HG02885 (cell line): ENCODE measurements around the gene ARHGAP12.
"Not testable (repeated sequence)": the region's sequence is repeated elsewhere in the genome, so short reads cannot be mapped to it uniquely, and the experiment has no call there.

Experiments used
- ATAC-seq: cut with Tn5 transposase; IDR thresholded peaks from one replicate; pipeline ENCODE4 v1.9.1; 2021; ENCODE audit warnings: mild to moderate bottlenecking; ENCODE audit not compliant: unreplicated experiment, poor library complexity

Gene ARHGAP12

GRCh38 chr10:31774299-31774900 lies 154.2 kb downstream of the ARHGAP12 start:
- ATAC-seq, result no peak

GRCh38 chr10:31773749-31774298 lies 154.8 kb downstream of the ARHGAP12 start:
- no peak for ATAC-seq

GRCh38 chr10:31771331-31771831 lies 157.2 kb downstream of the ARHGAP12 start:
- no peak for ATAC-seq

- ATAC-seq, result peak; percentile 74
Measured at GRCh38 chr10:31770307-31770902, 158.2 kb downstream of the ARHGAP12 start.

DNA sequence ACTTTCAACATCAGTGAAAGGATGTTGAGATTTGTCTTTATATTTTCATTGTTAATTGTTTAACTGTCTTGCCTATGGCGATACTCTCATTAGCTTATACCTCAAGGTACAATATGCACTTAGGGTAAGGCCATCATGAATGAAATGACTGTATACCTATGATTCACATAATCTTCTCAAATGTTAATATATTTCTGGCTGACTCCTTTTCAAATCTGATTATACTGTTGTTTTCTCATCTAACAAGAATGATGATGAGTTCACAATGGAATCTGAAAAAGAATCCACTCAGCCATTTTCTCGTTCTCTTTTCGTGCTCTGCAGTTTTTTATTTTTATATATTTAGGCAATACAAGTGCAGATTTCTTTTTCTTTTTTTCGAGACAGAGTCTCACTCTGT lies 159.1 kb downstream of the ARHGAP12 start:
- ATAC-seq, result no peak

- not testable (repeated sequence) for ATAC-seq
Measured at GRCh38 chr10:31768935-31769334, 159.7 kb downstream of the ARHGAP12 start.

- ATAC-seq, result no peak
Measured at GRCh38 chr10:31768467-31768866, 160.2 kb downstream of the ARHGAP12 start.

DNA sequence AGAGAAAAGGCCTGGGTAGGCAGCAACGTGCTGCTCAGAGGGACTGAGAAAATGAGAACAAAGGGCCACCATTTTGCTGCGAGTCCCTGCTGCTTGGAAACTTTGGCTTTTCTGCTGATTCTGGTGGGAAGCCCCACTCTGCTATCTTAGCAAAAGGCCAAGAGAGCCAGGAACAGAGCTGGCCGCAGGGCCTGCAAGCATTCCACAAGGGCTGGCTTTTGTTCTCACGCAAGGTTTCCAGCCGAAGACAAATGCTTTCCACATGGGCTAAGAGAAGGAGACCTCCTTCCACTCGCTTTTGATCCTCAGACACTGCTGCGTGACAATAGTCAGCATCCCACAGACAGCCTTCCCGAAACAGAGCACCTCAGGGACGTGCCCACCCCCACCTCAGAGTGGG lies 163.1 kb downstream of the ARHGAP12 start:
- ATAC-seq, result no peak

DNA sequence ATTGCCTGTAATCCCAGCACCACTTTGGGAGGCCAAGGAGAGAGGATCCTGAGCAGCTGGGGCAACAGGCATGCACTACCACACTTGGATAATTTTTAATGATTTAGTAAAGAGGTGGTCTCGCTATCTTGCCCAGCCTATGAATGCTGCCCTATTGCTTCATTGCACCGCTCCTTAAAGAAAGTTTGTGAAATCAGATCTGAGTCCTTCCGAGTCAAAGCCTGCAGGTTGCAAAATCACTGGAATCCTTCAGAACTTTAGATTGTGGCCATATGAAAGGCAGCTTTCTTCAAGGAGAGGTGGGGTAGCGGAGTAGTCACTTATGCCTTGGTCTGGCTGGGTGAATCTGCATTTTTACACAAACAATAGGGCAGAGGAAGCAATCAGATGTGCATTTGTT lies 166.3 kb downstream of the ARHGAP12 start:
- no peak for ATAC-seq

DNA sequence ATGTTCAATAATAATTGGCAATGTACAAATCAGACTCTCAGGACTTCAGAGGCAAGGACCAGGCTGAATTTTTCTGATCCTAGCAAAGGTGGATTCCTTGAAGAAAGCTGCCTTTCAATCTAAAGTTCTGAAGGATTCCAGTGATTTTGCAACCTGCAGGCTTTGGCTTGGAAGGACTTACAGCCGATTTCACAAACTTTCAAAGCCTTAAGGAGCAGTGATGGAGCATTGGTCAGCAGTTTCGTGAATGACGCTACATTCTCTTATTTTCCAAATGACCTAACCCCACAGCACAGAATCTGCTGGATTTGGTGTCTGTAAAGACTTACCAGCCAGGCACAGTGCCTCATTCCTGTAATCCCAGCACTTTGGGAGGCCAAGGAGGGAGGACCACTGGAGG lies 167.5 kb downstream of the ARHGAP12 start:
- no peak for ATAC-seq

GRCh38 chr10:31760674-31761081 lies 168.0 kb downstream of the ARHGAP12 start:
- no peak for ATAC-seq

DNA sequence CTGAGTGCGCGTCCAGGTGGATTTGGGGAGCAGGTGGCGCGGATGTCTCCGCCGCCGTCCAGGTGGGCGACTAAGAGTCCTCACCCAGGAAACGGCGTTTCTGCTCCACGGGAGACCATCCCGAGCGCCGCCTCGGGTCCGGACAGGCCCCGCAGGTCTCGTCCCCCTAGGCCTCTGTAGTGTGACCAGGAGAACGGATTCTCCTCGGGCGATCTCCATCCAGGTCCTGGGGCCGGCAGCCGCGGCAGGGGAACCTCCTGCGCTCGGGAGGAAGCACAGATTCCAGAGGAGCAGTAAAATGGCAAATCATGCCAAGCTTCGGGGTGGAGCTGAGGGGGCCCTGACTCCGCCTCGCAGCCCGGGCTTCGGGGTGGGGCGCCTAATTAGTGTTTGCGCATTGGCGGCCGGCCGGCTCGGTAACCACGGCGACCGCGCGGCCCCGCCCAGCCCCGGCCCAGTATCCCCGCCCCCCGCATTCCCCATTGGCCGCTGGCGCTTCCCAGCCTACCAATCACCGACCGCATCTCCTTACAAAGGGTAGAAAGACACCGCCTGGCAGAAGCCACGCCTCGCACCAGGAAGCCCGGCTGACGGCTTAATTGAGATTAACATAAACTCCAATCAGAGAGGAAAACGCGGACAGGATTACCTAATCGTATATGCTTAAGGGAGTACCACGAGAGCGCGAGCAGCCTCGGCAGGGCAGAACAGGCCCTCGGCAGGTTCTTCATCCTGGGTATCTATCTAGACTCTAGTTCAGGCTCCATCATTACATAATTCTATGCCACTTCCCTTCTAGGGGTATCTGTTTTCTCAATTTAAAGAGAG lies 168.6 kb downstream of the ARHGAP12 start:
- ATAC-seq, result peak; percentile 95

GRCh38 chr10:31759124-31759798 lies 169.4 kb downstream of the ARHGAP12 start:
- no peak for ATAC-seq

DNA sequence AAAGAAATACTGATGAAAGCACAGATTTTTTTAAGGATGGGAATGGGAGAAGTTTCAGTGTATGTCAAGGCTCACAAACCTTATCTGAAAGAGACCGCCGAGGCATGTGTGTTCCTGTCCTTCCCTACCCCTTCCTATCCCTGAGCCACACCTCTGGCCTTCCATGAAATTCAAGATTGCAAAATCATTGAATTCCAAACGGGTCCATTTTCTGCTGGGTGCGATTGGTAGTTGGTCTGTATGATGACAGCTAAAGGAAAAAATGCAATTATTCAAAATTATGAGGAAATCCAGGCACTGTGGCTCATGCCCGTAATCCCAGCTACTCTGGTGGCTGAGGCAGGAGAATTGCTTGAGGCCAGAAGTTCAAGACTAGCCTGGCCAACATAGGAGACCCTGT lies 170.1 kb downstream of the ARHGAP12 start:
- no peak for ATAC-seq

DNA sequence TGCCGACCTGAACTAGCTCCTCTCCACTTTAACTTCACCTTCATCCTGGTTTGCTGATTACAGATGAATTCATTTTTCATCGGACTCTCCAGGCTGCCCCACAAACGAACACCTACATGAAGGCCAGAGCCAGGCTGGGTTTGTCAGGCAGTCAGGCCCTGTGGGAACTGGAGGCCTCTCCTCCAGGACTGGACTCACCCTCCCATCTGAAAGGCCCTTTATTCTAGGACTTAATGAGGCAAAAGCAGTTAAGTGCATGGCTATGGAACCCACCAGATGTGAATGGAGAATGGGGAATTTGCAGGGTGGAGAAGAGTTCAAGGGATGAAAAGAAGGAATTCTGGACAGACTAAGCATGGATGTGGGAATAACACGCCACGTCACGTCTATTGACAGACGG lies 170.8 kb downstream of the ARHGAP12 start:
- no peak for ATAC-seq

DNA sequence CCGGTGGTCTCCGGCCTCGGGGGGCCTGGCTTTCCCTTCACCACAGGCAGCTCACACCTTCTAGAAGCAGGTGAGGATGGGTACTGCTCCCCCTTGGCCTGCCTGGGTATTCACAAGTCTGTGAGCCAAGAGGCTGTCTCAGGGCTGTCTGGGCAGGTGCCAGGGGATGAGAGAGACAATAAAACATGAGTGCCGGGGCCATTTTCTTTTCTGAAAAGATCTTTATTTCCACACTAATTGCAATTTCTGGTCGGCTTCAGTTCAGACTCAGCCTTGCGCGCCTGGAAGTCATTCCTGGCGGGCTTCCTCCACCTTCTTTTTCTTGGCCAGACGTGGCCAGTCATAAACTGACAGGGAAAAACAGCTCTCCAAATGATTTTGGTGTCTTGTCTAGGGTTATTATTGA lies 171.2 kb downstream of the ARHGAP12 start:
- no peak for ATAC-seq

DNA sequence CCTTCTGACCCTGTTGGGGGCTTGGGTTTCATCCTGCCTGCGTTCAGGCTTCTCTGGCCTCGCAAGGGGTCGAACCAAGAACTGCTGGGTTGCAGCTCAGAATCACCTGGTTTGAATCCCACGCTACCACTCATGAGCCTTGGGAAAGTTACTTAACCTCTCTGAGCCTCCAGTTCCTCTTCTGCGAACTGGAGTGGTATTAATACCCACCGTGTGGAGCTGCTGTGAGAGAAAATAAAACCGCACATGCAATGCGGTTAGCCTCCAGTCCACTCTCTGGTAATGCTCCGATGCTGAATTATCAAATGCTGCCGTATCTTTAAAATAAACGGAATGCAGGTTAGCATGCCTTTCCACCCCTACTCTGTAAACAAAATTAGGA lies 171.9 kb downstream of the ARHGAP12 start:
- ATAC-seq, result no peak

GRCh38 chr10:31756101-31756728 lies 172.4 kb downstream of the ARHGAP12 start:
- no peak for ATAC-seq
